Osteoblast (primary cell): ENCODE measurements around the gene NKD2. TPM values are rescaled to one million over a fixed set of nuclear protein-coding genes. Genes with fewer than 3 reads are reported as not detected.

ENCODE experiments used
- DNase-seq: peaks from one replicate; pipeline ENCODE4 v3.0.0; 2011; ENCODE audit warnings: low spot score, mixed read lengths; ENCODE audit not compliant: insufficient read length; ENCODE audit errors: missing footprints
- H2AFZ ChIP-seq: 2 replicates; pipeline ENCODE4 v1.6.0; 2011; ENCODE audit warnings: mild to moderate bottlenecking, low read length
- H3K27ac ChIP-seq: 2 replicates; pipeline ENCODE4 v1.5.1; 2011; ENCODE audit warnings: mild to moderate bottlenecking, low read depth, low read length, moderate library complexity
- H3K27me3 ChIP-seq: 2 replicates; pipeline ENCODE4 v1.6.0; 2012; ENCODE audit warnings: mild to moderate bottlenecking, control low read depth, inconsistent platforms, low read length, moderate library complexity; ENCODE audit not compliant: insufficient read depth
- H3K36me3 ChIP-seq: 2 replicates; pipeline ENCODE4 v1.5.1; 2011; ENCODE audit warnings: mild to moderate bottlenecking, low read length, control low read depth, moderate library complexity; ENCODE audit not compliant: insufficient read depth
- H3K4me1 ChIP-seq: 2 replicates; pipeline ENCODE4 v1.5.1; 2011; ENCODE audit warnings: mild to moderate bottlenecking, low read length, control low read depth, moderate library complexity; ENCODE audit not compliant: insufficient read depth
- H3K4me2 ChIP-seq: 2 replicates; pipeline ENCODE4 v1.6.0; 2011; ENCODE audit warnings: mild to moderate bottlenecking, low read length; ENCODE audit not compliant: insufficient read depth
- H3K4me3 ChIP-seq: fragments of 200-600 bp; sonication (generic); 3 replicates; pipeline ENCODE4 v1.5.1; 2012; ENCODE audit warnings: mild to moderate bottlenecking, low read length, inconsistent platforms; ENCODE audit not compliant: insufficient read depth
- H3K79me2 ChIP-seq: 2 replicates; pipeline ENCODE4 v1.6.0; 2012; ENCODE audit warnings: mild to moderate bottlenecking, low read length, control low read depth, inconsistent platforms; ENCODE audit not compliant: insufficient read depth
- H3K9me3 ChIP-seq: 2 replicates; pipeline ENCODE4 v1.5.1; 2011; ENCODE audit warnings: low read depth, low read length, control low read depth
- H4K20me1 ChIP-seq: 2 replicates; pipeline ENCODE4 v1.6.0; 2012; ENCODE audit warnings: mild to moderate bottlenecking, low read length, control low read depth; ENCODE audit not compliant: insufficient read depth
- CTCF ChIP-seq: IDR thresholded peaks from 2 replicates; pipeline ENCODE4 v1.5.1; 2011; ENCODE audit warnings: mild to moderate bottlenecking, low read depth, low read length, moderate library complexity; ENCODE audit errors: extremely low read depth
- total RNA-seq: library from RNA; depleted of rRNA; stranded (reverse); fragments of >200 nt; gene quantifications from 2 replicates; pipeline ENCODE4 v1.2.3, GENCODE V29; 2012

NKD2 gene
- total RNA-seq, 1 donor, result under 0.01 TPM

DNA sequence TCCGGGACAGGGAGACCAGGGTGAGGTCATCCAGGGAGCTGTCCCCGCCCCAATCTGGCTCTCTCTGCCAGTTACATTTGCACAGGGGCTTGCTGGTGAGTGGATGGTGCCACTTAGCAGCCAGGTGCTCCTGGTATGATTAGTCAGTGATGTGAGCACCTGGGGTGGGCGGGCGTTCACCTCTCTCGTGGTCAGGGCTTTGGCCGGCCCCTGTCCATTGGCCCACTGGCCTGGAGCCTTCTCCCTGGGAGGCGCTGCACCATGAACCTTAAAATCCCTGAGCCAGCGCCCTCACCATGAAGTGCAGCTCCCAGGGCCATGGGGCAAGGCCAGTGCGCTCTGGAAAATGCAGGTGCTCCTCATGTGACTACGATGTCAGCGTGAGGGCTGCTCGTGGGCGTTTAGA, 2.0 kb downstream of the NKD2 start:
- Histone ChIP-seq H3K9me3 (no peaks in the 10 kb centered on the region), H2AFZ (no peak overlapping the region), H3K4me3 (no peak overlapping the region), H4K20me1 (no peaks in the 10 kb centered on the region), H3K27ac (no peak overlapping the region), H3K79me2 (no peaks in the 10 kb centered on the region), H3K4me2 (no peak overlapping the region), H3K4me1 (no peaks in the 10 kb centered on the region), H3K27me3 (peaks cover 46% of the 10 kb centered on the region), H3K36me3 (no peaks in the 10 kb centered on the region)
- no peak for TF ChIP-seq CTCF
- peak; percentile 78 for DNase-seq

GRCh38 chr5:1011226-1011631, 2.6 kb downstream of the NKD2 start:
- TF ChIP-seq CTCF, result peak; percentile 11
- peaks cover 40% of the 10 kb centered on the region for H3K27me3 ChIP-seq
- no peak overlapping the region for H3K4me2 ChIP-seq

DNA sequence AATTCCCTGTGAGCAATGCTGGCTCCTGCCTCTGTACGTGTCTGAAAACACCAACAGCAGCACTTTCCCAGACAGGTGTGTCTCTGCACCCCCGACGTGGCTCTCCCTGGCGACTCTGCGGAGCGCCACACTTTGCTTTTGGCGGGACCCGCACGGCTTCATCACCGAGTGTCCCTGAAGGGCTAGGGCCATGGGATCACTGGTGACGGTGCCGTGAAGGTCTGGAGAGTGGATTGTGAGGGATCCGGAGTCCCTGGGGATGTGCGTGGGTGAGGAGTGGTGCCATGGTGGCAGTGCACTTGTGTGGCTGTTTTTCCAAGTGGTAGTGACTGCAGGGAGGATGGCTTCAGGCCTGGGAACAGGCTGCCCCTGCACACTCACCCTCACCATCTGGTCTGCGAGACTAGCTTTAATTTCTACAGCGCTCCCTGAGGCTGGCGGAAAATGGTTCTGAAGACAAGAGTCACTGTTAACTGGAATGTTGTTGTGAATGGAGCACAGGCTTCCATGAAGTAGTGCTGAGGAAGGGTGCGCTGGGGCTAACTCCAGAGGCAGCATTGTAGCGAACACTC, 3.2 kb downstream of the NKD2 start:
- DNase-seq, result peak; percentile 92
- Histone ChIP-seq H3K36me3 (no peaks in the 10 kb centered on the region), H2AFZ (no peak overlapping the region), H3K79me2 (no peaks in the 10 kb centered on the region), H3K4me3 (no peak overlapping the region), H3K27ac (no peak overlapping the region), H4K20me1 (no peaks in the 10 kb centered on the region), H3K4me2 (no peak overlapping the region), H3K27me3 (peaks cover 40% of the 10 kb centered on the region), H3K9me3 (no peaks in the 10 kb centered on the region), H3K4me1 (no peaks in the 10 kb centered on the region)
- no peak for TF ChIP-seq CTCF

More at GRCh38 chr5:1011226-1011631, 2.6 kb downstream of the NKD2 start:
- Histone ChIP-seq H3K27ac (no peak overlapping the region), H2AFZ (no peak overlapping the region), H3K36me3 (no peaks in the 10 kb centered on the region), H4K20me1 (no peaks in the 10 kb centered on the region), H3K79me2 (no peaks in the 10 kb centered on the region), H3K9me3 (no peaks in the 10 kb centered on the region), H3K4me1 (no peaks in the 10 kb centered on the region), H3K4me3 (no peak overlapping the region)
- DNase-seq, result peak; percentile 91

DNA sequence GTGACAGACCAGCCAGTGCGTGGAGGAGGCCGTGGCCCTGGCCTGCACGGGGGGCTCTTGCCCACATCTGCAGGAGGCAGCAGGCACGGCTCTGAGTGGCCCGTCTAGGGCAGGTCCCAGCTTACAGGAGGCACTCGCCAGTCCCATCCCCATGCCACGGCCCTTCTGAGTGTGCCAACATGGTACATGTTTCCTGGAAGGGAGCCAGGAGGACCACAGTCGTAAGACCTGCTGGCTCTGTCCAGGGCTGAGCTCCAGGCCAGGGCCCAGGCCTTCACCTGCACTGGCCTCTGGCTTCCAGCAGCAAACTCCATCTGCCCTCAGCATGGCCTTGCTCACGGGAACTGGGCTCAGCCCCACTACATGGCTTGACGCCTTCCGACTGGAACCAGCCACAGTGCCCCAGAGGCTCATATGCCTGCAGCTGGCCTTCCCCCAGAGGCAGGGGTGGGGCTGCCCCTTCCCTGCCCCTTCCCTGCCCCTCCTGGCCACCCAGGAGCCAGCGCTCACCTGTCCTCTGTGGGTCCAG, 3.8 kb downstream of the NKD2 start:
- DNase-seq, result peak; percentile 81
- H3K27ac ChIP-seq, result no peak overlapping the region
- no peak overlapping the region for H2AFZ ChIP-seq
- H3K36me3 ChIP-seq, result no peaks in the 10 kb centered on the region
- TF ChIP-seq CTCF, result no peak
- no peak overlapping the region for H3K4me2 ChIP-seq
- H3K9me3 ChIP-seq, result no peaks in the 10 kb centered on the region
- no peaks in the 10 kb centered on the region for H3K4me1 ChIP-seq
- no peak overlapping the region for H3K4me3 ChIP-seq
- H4K20me1 ChIP-seq, result no peaks in the 10 kb centered on the region
- H3K79me2 ChIP-seq, result no peaks in the 10 kb centered on the region
- peaks cover 34% of the 10 kb centered on the region for H3K27me3 ChIP-seq
